GM19372 (cell line): ENCODE results near the gene B3GAT1.

Source experiments
- ATAC-seq: cut with Tn5 transposase; IDR thresholded peaks from one replicate; pipeline ENCODE4 v1.9.1; 2021; ENCODE audit warnings: mild to moderate bottlenecking, low read depth, moderate library complexity; ENCODE audit not compliant: unreplicated experiment

B3GAT1 gene

DNA sequence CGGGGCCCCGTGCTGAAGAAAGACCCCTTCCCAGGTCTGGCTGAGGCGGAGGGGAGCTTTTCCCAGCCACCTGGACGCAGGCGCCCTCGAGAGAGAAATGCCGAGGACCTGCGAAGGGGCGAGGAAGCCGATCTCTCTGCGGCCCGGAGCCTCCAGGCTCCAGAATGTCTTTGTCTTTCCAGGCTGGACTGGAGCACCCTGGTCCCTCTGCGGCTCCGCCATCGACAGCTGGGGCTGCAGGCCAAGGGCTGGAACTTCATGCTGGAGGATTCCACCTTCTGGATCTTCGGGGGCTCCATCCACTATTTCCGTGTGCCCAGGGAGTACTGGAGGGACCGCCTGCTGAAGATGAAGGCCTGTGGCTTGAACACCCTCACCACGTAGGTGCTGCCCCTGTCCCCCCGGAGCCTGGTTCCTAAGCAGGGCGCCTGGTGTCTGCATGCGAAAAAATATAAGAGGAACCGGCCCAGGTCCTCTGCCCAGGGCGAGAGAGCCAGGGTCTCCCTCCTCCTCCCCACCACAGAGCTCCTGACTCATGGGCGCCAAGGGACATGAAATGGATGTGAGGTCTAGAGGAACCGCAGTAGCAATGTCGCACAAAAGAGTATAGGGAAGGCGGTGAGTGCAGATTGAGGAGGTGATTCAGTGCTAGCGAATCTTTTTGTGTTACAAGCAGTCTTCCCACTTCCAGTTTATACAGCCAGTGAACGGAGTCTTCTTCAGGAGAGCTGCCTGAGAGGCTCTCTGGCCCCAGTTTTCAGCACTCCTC, 69.3 kb downstream of the B3GAT1 start:
- no peak for ATAC-seq

DNA sequence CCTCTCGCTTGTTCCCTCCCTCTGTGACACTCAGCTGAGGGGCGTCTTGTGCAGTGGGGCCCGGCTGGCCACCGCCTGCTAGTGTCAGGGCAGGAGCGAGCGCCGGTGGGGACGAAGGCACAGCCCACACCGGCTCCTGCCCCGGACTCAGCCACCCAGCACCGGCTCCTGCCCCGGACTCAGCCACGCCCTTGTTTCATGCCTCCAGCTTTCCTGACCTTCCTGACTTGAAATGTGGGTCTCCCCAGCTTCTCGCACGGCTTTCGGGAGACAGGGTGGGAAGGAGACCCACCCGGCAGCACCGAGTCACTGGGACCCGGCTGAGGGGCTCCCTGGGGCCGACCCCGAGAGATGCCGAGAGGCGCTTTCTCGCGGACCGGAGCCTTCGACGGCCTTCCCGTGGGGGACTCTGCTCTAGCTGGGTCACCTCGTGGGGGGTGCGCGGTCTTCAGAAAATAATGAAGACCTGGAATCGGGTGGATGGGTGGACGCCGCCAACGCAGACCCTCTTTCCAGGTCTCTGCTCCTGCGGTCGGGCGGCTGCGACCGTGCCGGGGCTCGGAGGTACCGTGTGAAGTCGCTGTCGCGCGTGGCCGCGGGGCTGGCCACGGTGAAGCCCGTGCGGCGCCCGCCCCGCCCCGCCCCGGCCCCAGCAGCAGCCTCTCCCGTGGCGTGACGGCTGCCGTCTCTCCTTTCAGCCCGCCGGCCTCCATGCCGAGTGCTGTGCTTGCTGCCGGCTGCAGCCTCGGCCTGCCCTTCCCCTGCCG, 70.1 kb downstream of the B3GAT1 start:
- no peak for ATAC-seq

DNA sequence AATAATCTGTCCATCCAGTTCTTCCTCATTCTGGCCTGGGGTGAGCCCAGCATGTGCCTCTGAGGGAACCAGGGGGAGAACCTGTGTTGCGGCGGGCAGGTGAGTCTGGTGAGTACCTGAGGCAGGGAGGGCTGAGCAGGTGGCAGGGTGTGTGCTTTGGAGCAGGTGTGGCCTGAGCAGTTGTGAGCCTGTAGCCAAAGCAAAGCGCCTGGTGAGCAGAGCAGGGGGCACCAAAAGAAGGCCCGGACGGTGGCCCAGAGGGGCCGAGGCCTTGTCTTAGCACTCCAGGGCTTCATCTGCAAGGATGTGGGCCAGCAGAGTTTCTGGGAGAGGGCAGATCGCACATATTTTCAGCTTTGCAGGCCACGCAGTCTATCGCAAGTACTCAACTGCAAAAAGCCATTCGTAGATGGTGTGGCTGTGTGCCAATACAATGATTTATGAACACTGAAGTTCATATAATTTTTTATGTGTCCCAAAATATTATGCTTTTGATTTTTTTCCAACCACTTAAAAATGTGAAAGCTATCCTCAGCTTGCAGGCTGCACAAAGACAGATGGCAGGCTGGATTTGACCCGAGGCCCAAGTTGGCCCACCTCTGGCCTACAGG, 71.6 kb downstream of the B3GAT1 start:
- ATAC-seq = no peak

DNA sequence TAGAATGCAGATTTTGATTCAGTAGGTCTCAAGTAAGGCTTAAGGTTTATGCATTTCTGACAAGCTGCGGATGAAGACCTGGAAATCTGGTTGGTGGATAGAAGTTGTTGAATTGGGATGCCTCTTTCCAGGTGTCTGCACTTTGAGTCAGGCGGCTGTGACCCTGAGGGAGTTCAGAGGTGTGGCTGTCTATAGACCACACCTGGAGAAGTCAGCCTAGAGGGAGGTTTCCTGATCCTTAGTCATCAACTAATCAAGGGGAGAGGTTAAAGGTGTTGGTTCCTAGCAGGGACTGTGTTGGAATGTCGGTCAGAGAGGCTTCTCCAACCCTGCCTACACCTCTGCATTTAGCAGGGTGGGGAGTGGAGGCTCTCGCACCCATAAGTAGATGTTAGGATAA, 72.3 kb downstream of the B3GAT1 start:
- no peak for ATAC-seq

DNA sequence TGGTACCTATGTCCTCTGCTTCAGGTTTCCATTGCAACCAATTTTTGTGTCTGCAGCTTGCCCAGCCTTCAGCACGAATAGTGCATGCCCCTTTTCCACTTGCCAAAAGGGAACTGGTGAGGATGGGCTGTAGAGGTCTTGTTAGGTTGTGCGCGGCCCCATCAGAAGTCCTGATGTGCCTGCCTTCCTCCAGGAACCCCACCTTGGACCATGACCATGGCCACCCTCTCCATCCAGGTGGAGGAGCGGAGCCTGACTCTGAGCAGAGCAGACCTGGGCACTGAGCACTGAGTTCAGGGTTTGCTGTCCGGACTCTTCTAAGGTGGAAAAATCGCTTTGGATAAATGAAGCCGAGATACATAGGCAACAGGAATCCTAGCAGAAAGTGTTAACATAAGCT, 73.4 kb downstream of the B3GAT1 start:
- no peak for ATAC-seq

DNA sequence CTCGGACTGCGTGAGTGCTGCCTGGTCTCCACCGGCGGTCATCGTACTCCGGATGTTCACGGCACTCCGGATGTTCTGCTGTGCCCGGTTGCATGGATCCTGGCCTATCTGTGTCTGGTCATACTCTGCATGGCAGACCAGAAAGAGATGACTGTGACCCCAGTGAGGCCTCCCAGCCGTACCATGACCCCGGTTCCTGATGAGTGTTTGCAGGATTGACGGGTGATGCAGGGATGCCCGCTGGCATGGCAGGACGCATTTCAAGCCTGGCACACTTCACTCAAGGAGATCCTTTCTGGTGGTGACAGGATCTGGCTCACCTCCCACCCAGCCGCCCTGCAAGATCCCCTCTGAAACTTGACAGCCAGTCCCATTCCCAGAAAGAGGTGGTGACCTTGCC, 74.0 kb downstream of the B3GAT1 start:
- ATAC-seq = no peak

- no peak for ATAC-seq
Measured at GRCh38 chr11:134337051-134337450, 75.0 kb downstream of the B3GAT1 start.

GRCh38 chr11:134334796-134335571, 77.1 kb downstream of the B3GAT1 start:
- ATAC-seq = no peak

DNA sequence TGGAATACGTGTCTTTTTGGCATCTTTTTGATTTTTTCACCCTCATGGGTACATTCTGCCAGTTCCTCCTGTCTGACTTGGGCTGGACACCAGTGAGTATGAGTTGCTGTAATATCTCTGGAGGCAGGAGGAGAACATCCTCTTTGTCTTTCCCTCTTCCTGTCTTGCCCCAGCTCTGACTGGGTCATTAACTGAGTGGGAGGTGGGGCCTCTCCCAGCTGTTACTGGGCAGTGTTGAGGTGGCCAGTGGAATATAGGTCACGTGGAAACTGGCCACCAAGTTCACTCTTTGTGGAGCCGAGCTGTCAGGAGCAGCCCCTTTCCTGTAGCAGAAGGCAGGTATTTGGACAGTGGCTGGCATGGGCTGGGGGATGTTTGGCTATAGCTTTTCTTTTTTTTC, 78.1 kb downstream of the B3GAT1 start:
- no peak for ATAC-seq

GRCh38 chr11:134333312-134333711, 78.7 kb downstream of the B3GAT1 start:
- ATAC-seq = no peak

DNA sequence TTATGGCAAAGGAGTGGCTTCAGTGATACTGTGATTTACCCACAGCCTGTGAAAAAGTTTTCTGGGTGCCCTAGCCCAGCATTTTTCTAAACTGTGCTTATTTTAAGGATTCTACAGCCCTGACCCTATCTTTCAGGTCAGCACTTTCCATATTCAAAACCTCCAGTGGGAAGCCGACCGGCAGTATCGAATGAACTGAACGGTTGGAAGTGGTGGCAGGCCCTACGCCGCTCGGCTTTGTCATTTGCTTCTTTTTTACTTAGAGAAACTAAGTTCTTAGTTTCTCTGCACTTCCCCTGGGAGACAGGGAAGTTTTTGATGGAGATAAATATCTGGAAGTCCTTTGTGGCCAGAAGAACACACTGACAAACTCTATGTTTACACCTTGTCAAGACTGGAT, 79.3 kb downstream of the B3GAT1 start:
- no peak for ATAC-seq

GRCh38 chr11:134332189-134332631, 79.8 kb downstream of the B3GAT1 start:
- peak; percentile 17 for ATAC-seq

DNA sequence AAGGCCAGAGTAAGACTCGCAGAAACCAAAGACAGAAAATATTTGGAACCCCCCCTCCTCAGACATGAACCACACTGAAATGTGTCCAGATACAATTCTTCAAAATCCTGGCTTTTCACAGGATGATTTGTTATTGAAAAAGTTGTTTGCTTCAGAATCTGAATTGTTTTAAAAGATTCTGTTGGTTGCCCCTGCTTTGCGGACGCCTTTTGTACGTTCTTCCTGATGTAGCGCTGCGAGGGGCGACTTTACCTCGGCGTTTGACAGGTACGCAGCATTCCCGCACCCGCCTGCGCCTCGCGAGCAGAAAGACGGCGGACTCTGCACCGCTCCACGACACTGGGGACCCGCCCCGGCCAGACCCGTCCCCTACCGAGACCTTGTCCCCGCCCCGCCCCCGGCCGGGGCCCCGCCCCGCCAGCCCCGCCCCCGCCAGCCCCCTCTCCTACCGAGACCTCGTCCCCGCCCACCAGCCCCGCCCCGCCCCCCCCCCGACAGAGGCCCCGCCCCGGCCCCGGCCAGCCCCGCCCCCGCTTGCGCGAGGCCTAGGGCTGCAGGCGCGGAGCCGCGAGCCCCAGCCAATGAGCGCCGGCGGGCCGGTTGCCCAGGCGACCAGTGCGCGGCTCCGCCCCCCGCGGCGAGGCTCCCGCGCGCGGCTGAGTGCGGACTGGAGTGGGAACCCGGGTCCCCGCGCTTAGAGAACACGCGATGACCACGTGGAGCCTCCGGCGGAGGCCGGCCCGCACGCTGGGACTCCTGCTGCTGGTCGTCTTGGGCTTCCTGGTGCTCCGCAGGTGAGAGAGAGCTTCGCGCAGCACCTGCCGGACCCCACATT, 80.5 kb downstream of the B3GAT1 start, which contains the start of gene GLB1L2:
Gene GLB1L2, plus strand, starts transcription at position 635 of the 835 bp plus-strand sequence. Its CDS starts 74 bp downstream, at position 709.
- peak; percentile 76 for ATAC-seq

DNA sequence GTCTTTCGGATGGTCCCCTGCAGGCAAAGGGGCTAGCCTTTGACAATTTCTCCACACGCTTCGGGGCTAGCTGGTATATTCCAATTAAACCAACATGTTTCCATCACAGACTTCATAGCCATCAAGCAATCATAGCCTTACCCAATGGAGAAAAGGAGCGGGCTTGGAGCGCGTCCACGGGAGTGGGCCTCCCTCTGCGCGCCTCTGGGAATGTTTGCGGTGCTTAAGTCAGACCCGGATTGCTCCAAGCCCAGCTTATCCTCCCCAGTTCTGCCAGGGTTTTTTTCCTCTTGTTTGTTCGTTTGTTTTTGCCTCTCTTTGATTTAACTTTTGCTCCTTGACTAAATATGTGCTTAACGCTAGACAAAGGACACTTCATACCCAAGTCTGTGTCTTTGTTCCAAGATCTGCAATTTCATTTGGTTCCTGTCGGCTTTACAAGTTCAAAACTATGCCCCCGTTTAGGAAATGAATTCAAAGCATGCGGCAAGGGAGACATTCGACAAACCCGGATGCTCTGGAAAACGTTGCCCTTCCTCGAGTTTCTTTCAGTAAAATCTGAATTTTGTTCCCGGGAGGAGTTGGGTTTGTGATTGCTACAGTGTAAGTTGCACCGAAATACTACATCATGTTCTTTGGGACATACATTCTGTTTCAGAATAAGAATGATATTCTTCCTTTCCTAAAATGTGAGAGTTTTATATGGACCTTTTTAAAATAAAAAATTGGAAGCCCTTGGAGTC, 81.3 kb downstream of the B3GAT1 start:
- ATAC-seq = no peak
